ENCODE results near the gene SH2D2A. TPM values are rescaled to one million over a fixed set of nuclear protein-coding genes. Genes with fewer than 3 reads are reported as not detected.

The SH2D2A gene
- total RNA-seq, 1 experiment from 2014 or later = 27.9 TPM

DNA sequence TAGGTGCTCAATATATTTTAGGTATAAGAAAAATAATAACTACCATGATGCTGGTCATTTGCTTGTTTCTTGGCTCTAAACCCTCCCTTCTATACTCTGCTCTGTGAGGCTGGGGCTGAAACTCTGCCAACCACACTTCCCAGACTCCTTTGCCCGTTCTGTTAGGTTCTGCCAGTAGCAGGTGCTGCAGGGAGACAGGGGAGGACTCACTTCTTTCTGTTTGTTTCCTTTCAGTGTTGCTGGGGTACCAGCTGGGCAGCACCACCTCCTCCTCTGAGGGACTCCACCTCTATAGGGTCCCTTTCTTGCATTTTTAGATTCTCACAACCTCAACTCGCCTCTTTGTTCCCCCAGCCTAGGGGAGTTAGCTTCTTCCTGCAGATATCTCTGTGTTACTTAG, 17.0 kb upstream of the SH2D2A start:
- intact Hi-C loops (cut with micrococcal nuclease) = no loop called here
- CTCF ChIA-PET = interaction anchor here (0.6 to 2.1 kb wide), 10 partner anchors 20 to 134 kb away, joined by 3 to 18 read pairs (median 5); partner anchors contain the start of gene NTRK1
- Mint-ChIP-seq H3K4me1 (ENCODE audit: insufficient read depth, unreplicated experiment) (no peaks in the 10 kb centered on the region), H3K27me3 (ENCODE audit: insufficient read depth, unreplicated experiment) (peaks cover 54% of the 10 kb centered on the region), H3K4me3 (ENCODE audit: unreplicated experiment) (no peak overlapping the region), H3K9me3 (ENCODE audit: unreplicated experiment) (no peaks in the 10 kb centered on the region), H3K27ac (ENCODE audit: low read depth, unreplicated experiment) (no peak overlapping the region), H3K36me3 (ENCODE audit: insufficient read depth, unreplicated experiment) (no peaks in the 10 kb centered on the region)
- TF ChIP-seq, protein P1, sequence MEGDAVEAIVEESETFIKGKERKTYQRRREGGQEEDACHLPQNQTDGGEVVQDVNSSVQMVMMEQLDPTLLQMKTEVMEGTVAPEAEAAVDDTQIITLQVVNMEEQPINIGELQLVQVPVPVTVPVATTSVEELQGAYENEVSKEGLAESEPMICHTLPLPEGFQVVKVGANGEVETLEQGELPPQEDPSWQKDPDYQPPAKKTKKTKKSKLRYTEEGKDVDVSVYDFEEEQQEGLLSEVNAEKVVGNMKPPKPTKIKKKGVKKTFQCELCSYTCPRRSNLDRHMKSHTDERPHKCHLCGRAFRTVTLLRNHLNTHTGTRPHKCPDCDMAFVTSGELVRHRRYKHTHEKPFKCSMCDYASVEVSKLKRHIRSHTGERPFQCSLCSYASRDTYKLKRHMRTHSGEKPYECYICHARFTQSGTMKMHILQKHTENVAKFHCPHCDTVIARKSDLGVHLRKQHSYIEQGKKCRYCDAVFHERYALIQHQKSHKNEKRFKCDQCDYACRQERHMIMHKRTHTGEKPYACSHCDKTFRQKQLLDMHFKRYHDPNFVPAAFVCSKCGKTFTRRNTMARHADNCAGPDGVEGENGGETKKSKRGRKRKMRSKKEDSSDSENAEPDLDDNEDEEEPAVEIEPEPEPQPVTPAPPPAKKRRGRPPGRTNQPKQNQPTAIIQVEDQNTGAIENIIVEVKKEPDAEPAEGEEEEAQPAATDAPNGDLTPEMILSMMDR (IDR thresholded peaks at IDR 0.05; ENCODE audit: unreplicated experiment) = no peak
- POLR2A ChIA-PET = interaction anchor here (1.4 kb wide), 1 partner anchor 47 kb away, joined by 3 read pairs; no protein-coding TSS in a partner anchor
- no TSS peak for BruUV-seq (replicated peaks)
- no peak for DNase-seq (ENCODE audit: unreplicated experiment)

DNA sequence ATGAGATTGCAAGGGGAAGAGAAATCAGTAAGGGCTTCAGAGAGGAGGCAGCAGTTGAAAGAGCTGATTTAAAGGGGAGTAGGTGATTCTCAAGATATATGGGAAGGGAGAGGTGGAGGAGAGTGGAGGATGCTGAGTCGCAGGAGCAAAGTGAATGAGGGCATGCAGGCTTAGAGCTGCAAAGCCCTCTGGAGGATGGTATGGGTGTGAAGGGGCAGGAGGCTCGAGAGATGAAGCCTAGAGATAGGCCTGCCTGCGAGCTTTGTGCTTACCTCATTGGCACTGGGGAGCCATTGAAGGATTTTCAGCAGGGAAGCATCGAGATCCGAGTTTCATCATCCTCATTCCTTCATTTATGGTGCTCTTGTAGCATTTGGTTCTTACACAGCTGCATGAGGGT, 15.8 kb upstream of the SH2D2A start:
- CTCF ChIA-PET = interaction anchor here (0.7 to 3.2 kb wide), 10 partner anchors 19 to 127 kb away, joined by 3 to 11 read pairs (median 4); partner anchors contain the start of gene CRABP2
- peaks cover 54% of the 10 kb centered on the region for H3K27me3 Mint-ChIP-seq (ENCODE audit: insufficient read depth, unreplicated experiment)
- TF ChIP-seq, protein P1 (IDR thresholded peaks at IDR 0.05; ENCODE audit: unreplicated experiment) = no peak
- POLR2A ChIA-PET = no interaction called here
- intact Hi-C loops (cut with micrococcal nuclease) = no loop called here
- H3K4me3 Mint-ChIP-seq (ENCODE audit: unreplicated experiment) = no peak overlapping the region
- H3K27ac Mint-ChIP-seq (ENCODE audit: low read depth, unreplicated experiment) = no peak overlapping the region
- DNase-seq (ENCODE audit: unreplicated experiment) = no peak
- no TSS peak for BruUV-seq (replicated peaks)
- no peaks in the 10 kb centered on the region for H3K4me1 Mint-ChIP-seq (ENCODE audit: insufficient read depth, unreplicated experiment)
- H3K9me3 Mint-ChIP-seq (ENCODE audit: unreplicated experiment) = no peaks in the 10 kb centered on the region
- no peaks in the 10 kb centered on the region for H3K36me3 Mint-ChIP-seq (ENCODE audit: insufficient read depth, unreplicated experiment)

DNA sequence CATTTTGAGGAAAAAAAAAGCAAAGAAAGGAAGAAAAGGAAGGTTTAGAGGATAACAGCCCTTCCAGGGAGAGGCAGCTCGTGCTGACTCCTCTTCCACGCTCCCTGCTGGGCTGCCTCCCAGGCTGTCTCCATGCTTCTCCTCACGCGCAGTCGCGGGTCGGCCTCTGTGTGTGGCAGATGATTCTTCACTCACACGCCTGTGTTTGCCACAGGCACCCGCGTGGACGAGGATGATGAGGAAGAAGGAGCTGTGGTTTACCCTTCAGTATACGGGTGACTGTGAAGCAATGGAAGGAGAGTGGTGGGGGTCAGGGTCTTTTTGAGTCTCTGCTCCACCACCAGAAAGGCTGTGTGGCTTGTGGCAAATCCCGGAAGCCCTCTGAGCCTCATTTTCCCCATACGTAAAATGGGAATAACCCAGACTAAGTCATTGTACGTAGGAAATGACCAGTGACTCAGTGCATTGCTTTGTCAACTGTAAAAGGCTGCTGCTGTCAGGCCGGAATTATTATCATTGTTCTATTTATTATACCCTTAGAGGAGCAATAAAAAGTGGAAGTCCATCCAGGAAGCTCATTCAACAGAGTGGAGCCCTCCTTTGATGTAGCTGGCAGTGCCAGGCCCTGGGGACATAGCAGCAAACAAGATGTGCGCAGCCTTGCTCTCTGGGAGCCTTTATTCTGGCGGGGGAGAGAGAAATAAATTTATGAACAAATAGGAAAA, 11.9 kb upstream of the SH2D2A start:
- no peak for DNase-seq (ENCODE audit: unreplicated experiment)
- TF ChIP-seq, protein P1 (IDR thresholded peaks at IDR 0.05; ENCODE audit: unreplicated experiment) = no peak
- Mint-ChIP-seq H3K27ac (ENCODE audit: low read depth, unreplicated experiment) (no peak overlapping the region), H3K9me3 (ENCODE audit: unreplicated experiment) (no peaks in the 10 kb centered on the region), H3K4me1 (ENCODE audit: insufficient read depth, unreplicated experiment) (no peaks in the 10 kb centered on the region), H3K27me3 (ENCODE audit: insufficient read depth, unreplicated experiment) (peaks cover 24% of the 10 kb centered on the region), H3K36me3 (ENCODE audit: insufficient read depth, unreplicated experiment) (no peaks in the 10 kb centered on the region), H3K4me3 (ENCODE audit: unreplicated experiment) (no peak overlapping the region)
- ChIA-PET CTCF (interaction anchor here (0.6 to 11.2 kb wide), 7 partner anchors 11 to 109 kb away, joined by 3 to 185 read pairs (median 5); partner anchors contain the start of gene NTRK1), POLR2A (interaction anchor here (0.6 to 0.9 kb wide), 2 partner anchors 12 to 20 kb away, joined by 3 read pairs; partner anchors contain the start of gene SH2D2A)
- intact Hi-C loops (cut with micrococcal nuclease) = no loop called here
- BruUV-seq (replicated peaks) = no TSS peak

DNA sequence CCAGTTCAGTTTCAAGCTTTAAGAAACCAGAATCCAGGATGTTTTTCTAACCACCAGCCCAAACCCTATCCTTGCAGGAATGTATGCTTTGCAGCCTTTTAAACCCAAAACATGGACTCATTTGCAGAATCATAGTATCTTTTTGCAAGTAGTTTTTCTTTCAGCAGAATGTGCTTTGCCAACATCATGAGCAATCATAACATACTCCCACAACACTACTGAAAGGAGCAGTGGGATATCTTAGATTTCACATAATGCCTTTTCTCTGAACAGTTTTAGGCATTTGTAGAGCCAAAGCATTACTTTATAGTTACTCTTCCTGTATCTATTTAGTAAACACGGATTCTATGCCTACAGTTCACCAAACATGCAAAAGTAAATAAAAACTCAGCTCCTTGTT, 10.0 kb upstream of the SH2D2A start:
- ChIA-PET POLR2A (no interaction called here), CTCF (interaction anchor here (0.6 to 11.2 kb wide), 7 partner anchors 9 to 667 kb away, joined by 3 to 185 read pairs (median 5); partner anchors contain the start of genes NTRK1 and PEAR1)
- Mint-ChIP-seq H3K4me1 (ENCODE audit: insufficient read depth, unreplicated experiment) (peaks cover 14% of the 10 kb centered on the region), H3K9me3 (ENCODE audit: unreplicated experiment) (no peaks in the 10 kb centered on the region), H3K27ac (ENCODE audit: low read depth, unreplicated experiment) (no peak overlapping the region), H3K4me3 (ENCODE audit: unreplicated experiment) (no peak overlapping the region), H3K27me3 (ENCODE audit: insufficient read depth, unreplicated experiment) (peaks cover 10% of the 10 kb centered on the region), H3K36me3 (ENCODE audit: insufficient read depth, unreplicated experiment) (no peaks in the 10 kb centered on the region)
- intact Hi-C loops (cut with micrococcal nuclease) = no loop called here
- no peak for DNase-seq (ENCODE audit: unreplicated experiment)
- TF ChIP-seq, protein P1 (IDR thresholded peaks at IDR 0.05; ENCODE audit: unreplicated experiment) = no peak
- BruUV-seq (replicated peaks) = no TSS peak
